Neutrophil (primary cell): Measurements from ENCODE around the gene CACNG1.

ENCODE experiments used
- H3K27ac ChIP-seq: fragments of 200-600 bp; sonication (generic); 2 replicates; pipeline ENCODE4 v1.5.1; 2016; ENCODE audit warnings: mild to moderate bottlenecking, moderate library complexity
- H3K27me3 ChIP-seq: fragments of 200-600 bp; sonication (generic); 2 replicates; pipeline ENCODE4 v1.6.0; 2016; ENCODE audit warnings: mild to moderate bottlenecking
- H3K36me3 ChIP-seq: fragments of 200-600 bp; sonication (generic); 2 replicates; pipeline ENCODE4 v1.5.1; 2017
- H3K4me1 ChIP-seq, 2 experiments: fragments of 200-600 bp in 1 of 2; sonication (generic) in 1 of 2; 1 replicate in 1 of 2; 2 replicates in 1 of 2; pipeline versions ENCODE4 v1.5.1 to v1.6.1; 2013 to 2016; ENCODE audit warnings: low read depth in 1 of 2, low read length in 1 of 2, mild to moderate bottlenecking in 1 of 2, moderate library complexity in 1 of 2; ENCODE audit not compliant: control insufficient read depth in 1 of 2, insufficient read depth in 1 of 2
- H3K4me3 ChIP-seq, 2 experiments: fragments of 200-600 bp in 1 of 2; sonication (generic) in 1 of 2; 1 replicate in 1 of 2; 2 replicates in 1 of 2; pipeline ENCODE4 v1.5.1; 2013 to 2016; ENCODE audit warnings: low read depth in 1 of 2, low read length in 1 of 2, mild to moderate bottlenecking in 1 of 2, moderate library complexity in 1 of 2
- H3K9me3 ChIP-seq: fragments of 200-600 bp; sonication (generic); 2 replicates; pipeline ENCODE4 v1.5.1; 2016
- TF ChIP-seq, protein P1 (sequence below): fragments of 200-600 bp; sonication (generic); IDR thresholded peaks from 2 replicates; pipeline ENCODE4 v1.5.1; 2016; ENCODE audit warnings: antibody characterized with exemption

CACNG1 gene

DNA sequence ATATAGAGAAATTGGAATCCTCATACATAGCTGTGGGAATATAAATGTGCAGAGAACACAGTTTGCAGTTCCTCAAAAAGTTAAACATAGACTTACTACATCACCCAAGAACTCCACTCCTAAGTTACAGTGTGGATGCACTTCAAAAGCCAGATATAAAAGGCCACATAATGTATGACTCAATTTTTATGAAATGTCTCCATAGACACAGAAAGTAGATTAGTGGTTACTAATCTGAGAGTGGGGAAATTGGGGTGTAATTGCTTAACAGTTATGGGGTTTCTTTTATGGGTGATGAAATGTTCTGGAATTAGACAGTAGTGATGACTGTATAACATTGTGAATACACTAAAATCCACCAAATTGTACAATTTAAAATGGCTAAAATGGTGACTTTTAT is 60.9 kb downstream of the CACNG1 start:
- Histone ChIP-seq H3K4me1 (peaks cover 7 to 10% of the 10 kb centered on the region in 2 experiments), H3K36me3 (peaks cover 53% of the 10 kb centered on the region), H3K4me3 (no peak overlapping the region), H3K27me3 (no peaks in the 10 kb centered on the region), H3K27ac (peak overlapping the region; percentile 38), H3K9me3 (no peaks in the 10 kb centered on the region)
- TF ChIP-seq, protein P1, sequence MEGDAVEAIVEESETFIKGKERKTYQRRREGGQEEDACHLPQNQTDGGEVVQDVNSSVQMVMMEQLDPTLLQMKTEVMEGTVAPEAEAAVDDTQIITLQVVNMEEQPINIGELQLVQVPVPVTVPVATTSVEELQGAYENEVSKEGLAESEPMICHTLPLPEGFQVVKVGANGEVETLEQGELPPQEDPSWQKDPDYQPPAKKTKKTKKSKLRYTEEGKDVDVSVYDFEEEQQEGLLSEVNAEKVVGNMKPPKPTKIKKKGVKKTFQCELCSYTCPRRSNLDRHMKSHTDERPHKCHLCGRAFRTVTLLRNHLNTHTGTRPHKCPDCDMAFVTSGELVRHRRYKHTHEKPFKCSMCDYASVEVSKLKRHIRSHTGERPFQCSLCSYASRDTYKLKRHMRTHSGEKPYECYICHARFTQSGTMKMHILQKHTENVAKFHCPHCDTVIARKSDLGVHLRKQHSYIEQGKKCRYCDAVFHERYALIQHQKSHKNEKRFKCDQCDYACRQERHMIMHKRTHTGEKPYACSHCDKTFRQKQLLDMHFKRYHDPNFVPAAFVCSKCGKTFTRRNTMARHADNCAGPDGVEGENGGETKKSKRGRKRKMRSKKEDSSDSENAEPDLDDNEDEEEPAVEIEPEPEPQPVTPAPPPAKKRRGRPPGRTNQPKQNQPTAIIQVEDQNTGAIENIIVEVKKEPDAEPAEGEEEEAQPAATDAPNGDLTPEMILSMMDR = no peak
